Trophoblast cell (in vitro differentiated cells and primary cell): ENCODE results near the gene ABCG2.
A peak's percentile ranks its signal among the peaks of the same experiment; 100 is the strongest.

Source experiments
- DNase-seq, 2 donors: peaks; one replicate each; pipeline ENCODE4 v3.0.0-alpha.2; 2016
- H2AFZ ChIP-seq: 2 replicates; pipeline ENCODE4 v1.6.1; 2013; ENCODE audit warnings: low read length, moderate library complexity, mild to moderate bottlenecking; ENCODE audit not compliant: insufficient read depth, poor library complexity
- H2AK5ac ChIP-seq: 2 replicates; pipeline ENCODE4 v1.6.1; 2013; ENCODE audit warnings: mild to moderate bottlenecking, low read length
- H2BK120ac ChIP-seq: 2 replicates; pipeline ENCODE4 v1.6.1; 2013; ENCODE audit warnings: low read length, mild to moderate bottlenecking, moderate library complexity; ENCODE audit not compliant: insufficient read depth, poor library complexity
- H2BK12ac ChIP-seq: 2 replicates; pipeline ENCODE4 v1.6.1; 2013; ENCODE audit warnings: mild to moderate bottlenecking, low read length, moderate library complexity
- H2BK5ac ChIP-seq: 2 replicates; pipeline ENCODE4 v1.6.1; 2013; ENCODE audit warnings: low read length, low read depth, moderate library complexity, mild to moderate bottlenecking; ENCODE audit not compliant: poor library complexity
- H3K14ac ChIP-seq: 2 replicates; pipeline ENCODE4 v1.6.1; 2013; ENCODE audit warnings: mild to moderate bottlenecking, low read length
- H3K18ac ChIP-seq: 2 replicates; pipeline ENCODE4 v1.6.1; 2013; ENCODE audit warnings: mild to moderate bottlenecking, low read length
- H3K23ac ChIP-seq: 2 replicates; pipeline ENCODE4 v1.6.1; 2013; ENCODE audit warnings: low read length
- H3K27ac ChIP-seq: 2 replicates; pipeline ENCODE4 v1.5.1; 2013; ENCODE audit warnings: low read depth, mild to moderate bottlenecking, inconsistent platforms, low read length, moderate library complexity
- H3K27me3 ChIP-seq: 2 replicates; pipeline ENCODE4 v1.6.1; 2013; ENCODE audit warnings: inconsistent platforms, mild to moderate bottlenecking, low read length, moderate library complexity; ENCODE audit not compliant: insufficient read depth
- H3K36me3 ChIP-seq, 2 experiments: 1 replicate in 1 of 2; 2 replicates in 1 of 2; pipeline ENCODE4 v1.6.1; 2013; ENCODE audit warnings: low read length in 2 of 2, mild to moderate bottlenecking in 2 of 2, moderate library complexity in 1 of 2; ENCODE audit not compliant: insufficient read depth in 2 of 2, control insufficient read depth in 1 of 2
- H3K4ac ChIP-seq: 2 replicates; pipeline ENCODE4 v1.6.1; 2013; ENCODE audit warnings: low read depth, mild to moderate bottlenecking, low read length, moderate library complexity
- H3K4me1 ChIP-seq, 2 experiments: 1 replicate in 1 of 2; 2 replicates in 1 of 2; pipeline ENCODE4 v1.6.1; 2013; ENCODE audit warnings: low read length in 2 of 2, mild to moderate bottlenecking in 2 of 2, moderate library complexity in 1 of 2; ENCODE audit not compliant: insufficient read depth in 2 of 2, control insufficient read depth in 1 of 2
- H3K4me2 ChIP-seq: 2 replicates; pipeline ENCODE4 v1.6.1; 2013; ENCODE audit warnings: inconsistent platforms, mild to moderate bottlenecking, low read length, moderate library complexity
- H3K4me3 ChIP-seq: 2 replicates; pipeline ENCODE4 v1.5.1; 2013; ENCODE audit warnings: mild to moderate bottlenecking, low read depth, low read length, inconsistent platforms
- H3K79me1 ChIP-seq: one replicate; pipeline ENCODE4 v1.6.1; 2013; ENCODE audit warnings: low read length
- H3K79me2 ChIP-seq: 2 replicates; pipeline ENCODE4 v1.6.1; 2013; ENCODE audit warnings: low read length, mild to moderate bottlenecking; ENCODE audit not compliant: control insufficient read depth, insufficient read depth, poor library complexity
- H3K9ac ChIP-seq: 2 replicates; pipeline ENCODE4 v1.6.1; 2013; ENCODE audit warnings: mild to moderate bottlenecking, low read length
- H3K9me3 ChIP-seq: 2 replicates; pipeline ENCODE4 v1.6.1; 2013; ENCODE audit warnings: low read depth, mild to moderate bottlenecking, control low read depth, inconsistent platforms, low read length; ENCODE audit not compliant: insufficient read depth
- H4K12ac ChIP-seq: 2 replicates; pipeline ENCODE4 v1.6.1; 2013; ENCODE audit warnings: low read depth, mild to moderate bottlenecking, low read length, moderate library complexity
- H4K8ac ChIP-seq: 2 replicates; pipeline ENCODE4 v1.6.1; 2013; ENCODE audit warnings: low read depth, mild to moderate bottlenecking, low read length, moderate library complexity
- H4K91ac ChIP-seq: one replicate; pipeline ENCODE4 v1.6.1; 2013; ENCODE audit warnings: low read depth, mild to moderate bottlenecking, low read length, moderate library complexity
- WGBS: extraction: QIAGEN DNeasy Blood & Tissue Kit; methylation state at CpG from one replicate; pipeline ENCODE4 v1.1.7; 2013; ENCODE audit warnings: missing lambda C conversion rate; ENCODE audit not compliant: insufficient read length, insufficient coverage; ENCODE audit errors: extremely low coverage; 5-methylcytosine and 5-hydroxymethylcytosine counted together

Gene ABCG2

DNA sequence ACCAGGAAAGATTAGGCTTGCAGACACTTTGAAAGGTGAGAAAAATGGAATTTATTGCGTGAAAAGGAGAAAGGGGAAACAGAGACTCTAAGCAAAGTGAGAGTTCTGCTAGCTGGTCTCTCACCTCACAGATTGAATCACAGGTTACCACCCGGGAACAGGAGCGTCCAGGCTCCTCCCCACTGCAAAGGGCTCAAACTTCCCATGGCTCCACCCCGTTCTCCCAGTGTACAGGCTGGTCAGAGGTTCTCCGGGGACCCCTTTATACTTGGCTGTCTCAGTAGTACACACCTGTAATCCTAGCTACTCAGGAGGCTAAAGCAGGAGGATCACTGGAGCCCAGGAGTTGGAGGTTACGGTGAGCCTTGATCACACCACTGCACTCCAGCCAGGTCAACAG lies 44.0 kb upstream of the ABCG2 start:
- Histone ChIP-seq H3K27ac (no peak overlapping the region), H2AK5ac (peak overlapping the region; percentile 39), H3K18ac (no peak overlapping the region), H4K91ac (peak overlapping the region; percentile 57), H3K79me2 (no peaks in the 10 kb centered on the region), H3K4me2 (no peak overlapping the region), H3K36me3 (no peaks in the 10 kb centered on the region), H2BK120ac (peak overlapping the region; percentile 55), H4K8ac (peak overlapping the region; percentile 20), H2BK5ac (no peak overlapping the region), H3K79me1 (peaks cover 7% of the 10 kb centered on the region), H4K12ac (no peak overlapping the region), H3K23ac (no peak overlapping the region), H3K4me3 (no peak overlapping the region), H2BK12ac (peak overlapping the region; percentile 74), H2AFZ (no peak overlapping the region), H3K4ac (no peak overlapping the region), H3K14ac (no peak overlapping the region), H3K9me3 (no peaks in the 10 kb centered on the region), H3K4me1 (no peaks in the 10 kb centered on the region), H3K9ac (no peak overlapping the region), H3K27me3 (no peaks in the 10 kb centered on the region)
- no CpG with 5 or more reads among the region's 6 CpGs for WGBS
- DNase-seq: no peak

DNA sequence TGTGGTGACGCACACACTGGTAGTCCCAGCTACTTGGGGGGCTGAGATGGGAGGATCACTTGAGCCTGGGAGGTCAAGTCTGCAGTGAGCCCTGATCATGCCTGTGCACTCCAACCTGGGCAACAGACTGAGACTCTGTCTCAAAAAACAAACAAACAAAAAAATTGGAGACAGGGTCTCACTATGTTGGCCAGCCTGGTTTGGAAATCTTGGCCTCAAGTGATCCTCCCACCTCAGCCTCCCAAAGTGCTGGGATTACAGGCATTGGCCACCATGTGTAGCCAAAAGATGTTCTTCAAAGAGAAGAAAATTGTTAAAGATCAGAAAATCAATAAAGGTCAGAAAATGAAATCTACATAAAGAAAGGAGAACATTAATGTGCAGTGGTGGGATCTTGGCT lies 41.7 kb upstream of the ABCG2 start:
- no peaks in the 10 kb centered on the region for H3K4me1 ChIP-seq
- no peaks in the 10 kb centered on the region for H3K27me3 ChIP-seq
- no CpG with 5 or more reads among the region's 1 CpG for WGBS
- peak overlapping the region; percentile 39 for H2BK120ac ChIP-seq
- no peak overlapping the region for H4K12ac ChIP-seq
- no peak overlapping the region for H3K9ac ChIP-seq
- H3K4ac ChIP-seq: no peak overlapping the region
- no peak overlapping the region for H2BK5ac ChIP-seq
- H3K4me3 ChIP-seq: no peak overlapping the region
- no peak for DNase-seq
- H3K79me2 ChIP-seq: no peaks in the 10 kb centered on the region
- H3K27ac ChIP-seq: no peak overlapping the region
- no peak overlapping the region for H2AK5ac ChIP-seq
- no peak overlapping the region for H3K4me2 ChIP-seq
- no peaks in the 10 kb centered on the region for H3K36me3 ChIP-seq
- H3K79me1 ChIP-seq: peaks cover 9% of the 10 kb centered on the region
- H2AFZ ChIP-seq: no peak overlapping the region
- no peak overlapping the region for H4K91ac ChIP-seq
- H3K9me3 ChIP-seq: no peaks in the 10 kb centered on the region
- H4K8ac ChIP-seq: no peak overlapping the region
- no peak overlapping the region for H3K18ac ChIP-seq
- H3K23ac ChIP-seq: no peak overlapping the region
- no peak overlapping the region for H3K14ac ChIP-seq
- no peak overlapping the region for H2BK12ac ChIP-seq

DNA sequence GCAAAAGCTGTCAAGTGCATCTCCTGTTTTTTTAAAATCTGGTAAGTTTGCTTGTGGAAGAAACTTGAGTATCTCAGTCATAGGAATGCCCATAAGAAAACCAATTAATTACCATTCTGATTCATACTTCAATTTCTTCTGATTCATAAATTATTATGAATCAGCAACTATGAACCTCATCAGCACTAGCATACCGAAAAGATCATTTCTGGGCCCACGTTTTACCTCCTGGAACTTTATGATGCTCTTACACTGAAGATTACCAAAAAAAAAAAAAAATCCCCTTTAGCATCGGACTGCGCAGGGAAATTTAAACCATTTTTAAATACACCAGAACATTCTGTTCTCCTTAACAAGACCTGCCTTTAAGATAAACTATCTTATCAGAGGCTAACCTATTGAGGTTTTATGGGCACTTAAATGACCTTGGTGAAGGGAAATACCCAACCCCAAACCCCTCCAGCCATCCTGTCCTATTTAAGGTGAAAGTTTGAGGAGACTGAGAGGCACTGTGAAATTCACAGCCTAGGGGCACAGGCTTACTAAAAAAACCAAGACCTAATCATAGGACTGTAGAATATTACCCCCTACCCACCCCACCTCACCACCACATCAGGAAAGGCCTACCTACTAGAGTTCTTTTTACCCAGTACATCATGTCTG lies 38.2 kb upstream of the ABCG2 start:
- H3K4me2 ChIP-seq: no peak overlapping the region
- no peak overlapping the region for H3K9ac ChIP-seq
- H3K4me1 ChIP-seq: no peaks in the 10 kb centered on the region
- no peak overlapping the region for H4K12ac ChIP-seq
- H4K91ac ChIP-seq: no peak overlapping the region
- H3K79me1 ChIP-seq: peaks cover 11% of the 10 kb centered on the region
- H3K27me3 ChIP-seq: no peaks in the 10 kb centered on the region
- DNase-seq: no peak
- no CpG with 5 or more reads among the region's 4 CpGs for WGBS
- no peak overlapping the region for H4K8ac ChIP-seq
- no peaks in the 10 kb centered on the region for H3K9me3 ChIP-seq
- H2AFZ ChIP-seq: no peak overlapping the region
- H3K36me3 ChIP-seq: no peaks in the 10 kb centered on the region
- H3K4me3 ChIP-seq: no peak overlapping the region
- no peak overlapping the region for H2BK120ac ChIP-seq
- H3K23ac ChIP-seq: no peak overlapping the region
- H3K79me2 ChIP-seq: no peaks in the 10 kb centered on the region
- no peak overlapping the region for H2BK5ac ChIP-seq
- H2BK12ac ChIP-seq: no peak overlapping the region
- no peak overlapping the region for H3K18ac ChIP-seq
- no peak overlapping the region for H2AK5ac ChIP-seq
- H3K14ac ChIP-seq: no peak overlapping the region
- H3K27ac ChIP-seq: peak overlapping the region; percentile 79
- H3K4ac ChIP-seq: no peak overlapping the region

DNA sequence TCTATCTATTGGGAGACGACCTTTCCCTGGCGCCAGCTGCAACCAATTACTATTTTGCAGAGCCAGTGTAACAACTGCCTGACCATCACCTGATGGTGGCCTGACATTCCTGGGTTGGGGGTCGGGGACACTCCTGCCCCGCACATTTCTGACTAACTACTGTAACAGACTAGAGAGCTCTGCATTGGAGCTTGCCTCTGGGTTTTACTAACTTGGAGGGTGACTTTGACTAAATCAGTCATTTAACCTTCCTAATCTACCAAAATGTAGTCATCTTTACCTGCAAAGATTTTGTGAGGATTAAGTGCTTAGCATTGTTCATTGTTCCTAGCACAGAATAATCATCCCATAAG lies 37.5 kb upstream of the ABCG2 start:
- no peaks in the 10 kb centered on the region for H3K79me2 ChIP-seq
- no peak overlapping the region for H3K18ac ChIP-seq
- no peaks in the 10 kb centered on the region for H3K36me3 ChIP-seq
- H2AK5ac ChIP-seq: no peak overlapping the region
- H2AFZ ChIP-seq: no peak overlapping the region
- no peak overlapping the region for H3K23ac ChIP-seq
- no CpG with 5 or more reads among the region's 4 CpGs for WGBS
- H4K91ac ChIP-seq: no peak overlapping the region
- H4K12ac ChIP-seq: no peak overlapping the region
- no peak overlapping the region for H3K4ac ChIP-seq
- no peak overlapping the region for H2BK5ac ChIP-seq
- H2BK12ac ChIP-seq: no peak overlapping the region
- H2BK120ac ChIP-seq: no peak overlapping the region
- H3K27me3 ChIP-seq: no peaks in the 10 kb centered on the region
- H3K9ac ChIP-seq: no peak overlapping the region
- DNase-seq: no peak
- H3K4me2 ChIP-seq: peak overlapping the region; percentile 1
- peak overlapping the region; percentile 79 for H3K27ac ChIP-seq
- no peak overlapping the region for H4K8ac ChIP-seq
- peaks cover 11% of the 10 kb centered on the region for H3K79me1 ChIP-seq
- no peaks in the 10 kb centered on the region for H3K4me1 ChIP-seq
- H3K4me3 ChIP-seq: no peak overlapping the region
- H3K14ac ChIP-seq: no peak overlapping the region
- no peaks in the 10 kb centered on the region for H3K9me3 ChIP-seq
